Stimulated activated CD4-positive, alpha-beta T cell treated with anti-CD3 and anti-CD28 coated beads, Interleukin-15, amount 100 ng/mL, for 24 hours (primary cell): Measurements from ENCODE around the gene SLC13A4.
"Not testable (repeated sequence)": the region's sequence is repeated elsewhere in the genome, so short reads cannot be mapped to it uniquely, and the experiment has no call there.

Experiments used
- DNase-seq: peaks from one replicate; pipeline ENCODE4 v3.0.0-alpha.2; 2020

The SLC13A4 gene

GRCh38 chr7:135728136-135728669 lies at the start of gene SLC13A4:
Gene SLC13A4 (minus strand): TSS chr7:135728186. CDS start chr7:135727496, 690 bp downstream.
- DNase-seq = no peak

DNA sequence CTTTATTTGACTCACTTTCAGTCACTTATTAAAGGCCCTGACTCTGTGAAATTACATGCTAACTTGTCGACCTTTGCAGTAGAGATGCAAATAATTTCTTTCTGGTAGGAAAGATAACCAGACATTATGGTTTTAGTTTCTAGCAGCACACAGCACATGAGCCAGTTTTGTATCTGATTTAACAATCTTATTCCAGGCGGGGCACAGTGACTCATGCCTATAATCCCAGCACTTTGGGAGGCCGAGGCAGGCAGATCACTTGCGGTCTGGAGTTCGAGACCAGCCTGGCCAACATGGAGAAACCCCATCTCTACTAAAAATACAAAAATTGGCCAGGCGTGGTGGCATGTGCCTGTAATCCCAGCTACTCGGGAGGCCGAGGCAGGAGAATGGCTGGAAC lies 47.9 kb upstream of the SLC13A4 start:
- DNase-seq = not testable (repeated sequence)

DNA sequence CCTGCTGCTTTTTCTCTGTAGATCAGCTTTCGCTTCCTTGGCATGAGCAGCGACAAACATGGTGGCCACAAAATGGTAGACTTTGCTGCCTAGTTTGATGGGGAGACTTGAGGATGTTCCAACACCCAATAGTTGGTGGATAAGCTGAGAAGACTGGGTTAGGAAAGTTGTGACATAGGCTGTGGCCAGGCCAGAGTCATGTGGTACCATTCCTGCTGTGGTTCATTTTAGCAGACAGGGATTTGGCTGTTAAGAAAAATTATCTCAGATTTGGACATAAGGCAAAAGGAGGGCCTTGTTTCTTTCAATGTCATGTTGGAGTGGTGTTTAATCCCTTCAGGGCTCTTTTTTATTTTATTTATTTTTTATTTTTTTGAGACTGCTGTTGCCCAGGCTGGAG lies 47.2 kb upstream of the SLC13A4 start:
- DNase-seq = no peak

GRCh38 chr7:135774284-135774683 lies 46.3 kb upstream of the SLC13A4 start:
- DNase-seq = no peak

- no peak for DNase-seq
Measured at GRCh38 chr7:135773464-135773863, 45.5 kb upstream of the SLC13A4 start.

DNA sequence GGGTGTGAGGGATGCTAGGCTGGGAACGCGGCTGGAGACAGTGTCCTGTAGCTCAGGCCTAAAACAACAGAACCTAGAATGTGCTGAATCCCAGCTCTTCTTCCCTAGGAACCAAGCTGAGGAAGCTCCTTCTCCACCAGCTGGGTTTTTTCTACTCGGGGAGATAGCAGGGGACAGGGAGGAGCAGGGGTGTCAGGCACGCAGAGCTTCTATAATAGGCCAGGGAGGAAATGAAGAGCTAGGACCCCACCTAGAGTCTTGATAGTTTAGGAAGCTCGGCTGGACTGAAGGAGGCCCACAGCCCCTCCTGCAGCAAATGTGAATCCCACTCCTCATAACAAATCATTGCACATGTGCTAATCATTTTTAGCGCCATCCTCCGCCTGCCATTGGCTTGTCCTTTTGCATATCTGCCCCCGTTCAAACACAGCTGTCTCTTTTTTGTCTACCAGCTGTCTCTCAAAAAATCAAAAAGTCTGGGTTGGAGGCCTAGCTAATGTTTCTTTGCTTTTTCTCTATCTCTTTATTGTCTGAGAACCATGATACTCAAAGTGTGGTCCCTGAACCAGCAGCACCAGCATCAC lies 44.7 kb upstream of the SLC13A4 start:
- no peak for DNase-seq

GRCh38 chr7:135771961-135772638 lies 44.1 kb upstream of the SLC13A4 start:
- DNase-seq = no peak

DNA sequence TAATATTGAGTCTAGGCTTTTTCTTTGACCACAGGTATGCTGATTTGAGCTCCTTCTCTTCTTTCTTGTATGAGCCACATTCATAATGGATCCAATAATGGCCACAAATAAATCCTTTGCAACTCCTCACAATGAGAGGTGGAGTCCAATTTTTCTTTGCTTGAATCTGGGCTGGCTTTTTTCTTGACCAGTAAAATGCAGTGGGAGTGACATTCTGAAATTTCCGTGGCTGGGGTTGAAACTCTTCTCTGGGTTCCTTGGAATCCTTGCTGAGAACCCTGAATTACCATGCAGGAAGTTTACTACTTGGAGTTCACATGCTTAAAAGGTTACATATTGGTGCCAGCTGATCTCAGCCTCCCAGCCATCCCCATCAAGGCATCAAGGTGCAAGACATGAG lies 43.1 kb upstream of the SLC13A4 start:
- DNase-seq = no peak

DNA sequence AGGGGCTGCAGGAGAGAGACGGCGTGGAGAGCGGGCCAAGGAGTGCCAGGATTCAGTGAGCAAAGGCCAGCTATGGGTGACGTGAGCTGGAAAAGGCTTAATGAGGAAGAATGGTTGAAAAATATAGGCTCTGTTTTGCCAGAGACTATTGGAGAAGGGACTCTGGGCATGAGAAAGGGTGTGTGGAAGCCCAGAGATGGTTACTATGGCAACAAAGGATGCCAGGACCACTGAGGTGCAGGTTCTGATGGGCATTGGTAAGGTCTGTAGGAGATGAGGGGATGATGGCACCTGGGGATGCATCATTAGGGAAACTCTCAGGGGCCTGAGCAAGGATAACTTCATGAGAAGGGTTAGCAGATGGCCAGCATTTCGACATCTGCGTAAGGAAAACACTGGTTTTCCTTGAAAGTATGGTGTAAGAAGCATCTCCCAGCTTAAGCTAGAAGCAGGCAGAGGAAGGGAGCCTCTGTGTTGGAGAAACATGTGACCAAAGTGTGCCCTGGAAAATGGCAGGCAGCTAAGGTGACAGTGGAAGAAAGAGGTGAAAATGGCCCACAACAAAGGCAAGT lies 42.2 kb upstream of the SLC13A4 start:
- no peak for DNase-seq

GRCh38 chr7:135769005-135769802 lies 41.2 kb upstream of the SLC13A4 start:
- no peak for DNase-seq

- DNase-seq = no peak
Measured at GRCh38 chr7:135768467-135768866, 40.5 kb upstream of the SLC13A4 start.

- DNase-seq = no peak
Measured at GRCh38 chr7:135768064-135768463, 40.1 kb upstream of the SLC13A4 start.

DNA sequence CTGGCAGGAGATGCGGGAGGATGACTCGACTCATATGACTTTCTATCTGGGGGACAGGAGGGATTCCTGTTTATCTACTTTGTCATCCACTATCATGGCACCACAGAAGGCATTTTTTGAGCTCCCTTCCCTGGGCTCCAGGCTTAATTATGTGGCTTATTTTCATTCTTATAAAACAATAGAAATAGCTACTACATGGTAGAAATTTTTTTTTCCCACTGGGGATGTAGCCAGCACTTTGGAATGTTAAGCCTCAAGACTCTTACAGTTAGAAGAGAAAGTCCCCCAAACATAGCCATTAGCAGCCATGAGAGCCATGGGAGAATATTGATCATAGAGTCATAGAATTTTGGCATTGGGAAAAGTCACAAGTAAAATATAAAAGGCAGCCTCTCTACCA lies 35.3 kb upstream of the SLC13A4 start:
- no peak for DNase-seq

DNA sequence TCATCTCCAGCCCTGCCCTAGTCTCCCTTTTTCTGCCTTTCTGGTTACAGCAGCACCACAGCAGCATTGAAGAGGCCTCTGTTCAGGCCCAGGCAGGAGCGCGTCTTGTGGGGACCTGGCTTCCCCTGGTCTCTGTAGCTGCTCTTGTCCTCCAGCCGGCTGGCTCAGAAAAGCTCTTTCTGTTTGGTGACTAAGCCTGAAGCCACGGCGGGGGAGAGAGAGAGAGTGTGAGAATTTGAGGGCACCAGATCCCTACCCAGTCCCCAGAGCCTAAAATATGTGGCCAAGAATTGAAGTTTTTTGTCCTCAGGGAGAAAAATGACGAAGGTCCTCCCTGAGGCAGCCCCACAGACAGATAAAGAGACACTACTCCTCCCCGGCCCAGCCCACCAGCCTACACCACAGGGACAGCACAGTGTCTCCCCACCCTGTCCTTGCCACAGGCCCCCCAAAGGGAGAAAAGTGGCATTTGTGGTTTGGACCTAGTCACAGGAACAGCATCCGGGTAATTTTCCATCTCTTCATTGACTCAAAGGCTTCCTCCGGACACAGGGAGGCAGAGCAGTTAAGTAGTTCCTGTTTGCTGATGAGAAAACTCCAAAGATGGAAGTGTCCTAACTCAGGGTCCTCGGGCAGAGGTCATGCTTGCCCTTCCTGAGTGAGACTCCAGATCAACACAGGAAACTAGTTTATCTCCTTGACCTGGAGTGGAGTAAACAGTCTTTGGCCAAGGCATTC lies 33.9 kb upstream of the SLC13A4 start:
- DNase-seq = no peak

GRCh38 chr7:135759532-135759931 lies 31.5 kb upstream of the SLC13A4 start:
- DNase-seq = no peak

GRCh38 chr7:135758531-135758932 lies 30.5 kb upstream of the SLC13A4 start:
- DNase-seq = no peak

GRCh38 chr7:135757719-135758411 lies 29.9 kb upstream of the SLC13A4 start:
- DNase-seq = no peak

DNA sequence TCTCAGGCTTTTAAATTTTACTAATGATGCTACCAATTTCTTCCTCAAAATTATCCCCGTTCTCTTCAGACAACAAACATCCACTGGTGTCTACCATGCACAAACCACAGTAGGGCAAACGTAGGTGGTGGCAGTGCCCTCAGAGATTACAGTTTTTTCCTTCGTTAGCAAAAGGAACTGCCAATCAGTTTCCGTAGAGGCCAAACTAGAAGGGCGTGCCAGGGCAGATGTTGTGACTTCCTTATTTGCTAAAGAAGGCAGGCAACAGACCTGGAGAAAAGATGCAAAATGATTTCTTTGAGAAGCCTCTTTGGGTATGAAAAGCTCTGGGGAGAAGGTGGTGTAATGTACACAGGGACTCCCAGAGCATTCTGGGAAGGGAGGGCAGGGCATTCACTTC lies 28.2 kb upstream of the SLC13A4 start:
- DNase-seq = no peak

GRCh38 chr7:135755351-135755753 lies 27.4 kb upstream of the SLC13A4 start:
- DNase-seq = no peak

- DNase-seq = no peak
Measured at GRCh38 chr7:135753616-135754413, 25.8 kb upstream of the SLC13A4 start.

DNA sequence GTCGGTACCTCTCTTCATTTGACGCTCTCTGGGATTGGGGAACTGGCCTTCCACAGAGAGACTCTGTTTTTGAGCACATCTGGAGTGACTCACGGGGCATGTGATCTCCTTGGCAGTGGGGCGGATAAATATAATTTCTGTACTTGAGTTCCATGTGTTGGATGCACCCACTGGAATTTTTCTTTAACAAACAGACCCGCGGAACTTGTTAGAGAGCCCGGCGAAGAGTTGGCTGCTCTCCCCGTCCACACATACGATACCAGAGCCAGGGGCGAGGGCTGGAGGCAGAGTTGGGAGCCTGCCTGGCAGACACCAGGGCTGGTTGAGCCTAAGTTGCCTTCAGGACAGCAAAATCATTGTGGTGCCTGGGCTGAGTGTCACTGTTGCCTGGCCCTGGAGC lies 20.8 kb upstream of the SLC13A4 start, which contains the start of gene FAM180A:
Gene FAM180A (minus strand): TSS at position 44 of the 400 bp plus-strand sequence. CDS start 233 bp downstream, outside the sequence.
- no peak for DNase-seq
